ENCODE results near the gene LYSET.
A peak's percentile ranks its signal among the peaks of the same experiment; 100 is the strongest.

The LYSET gene

DNA sequence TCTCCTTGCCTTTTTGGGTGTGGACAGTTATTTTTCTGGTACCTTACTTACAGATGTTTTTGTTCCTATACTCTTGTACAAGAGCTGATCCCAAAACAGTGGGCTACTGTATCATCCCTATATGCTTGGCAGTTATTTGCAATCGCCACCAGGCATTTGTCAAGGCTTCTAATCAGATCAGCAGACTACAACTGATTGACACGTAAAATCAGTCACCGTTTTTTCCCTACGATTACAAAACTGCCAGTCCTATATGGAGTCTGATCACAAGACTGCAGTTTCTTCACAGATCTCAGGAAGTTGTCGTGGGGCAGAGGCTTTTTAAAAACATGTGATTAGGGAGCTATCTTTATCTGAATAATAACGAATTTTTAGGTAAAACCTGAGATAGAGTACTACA lies 1.3 kb downstream of the LYSET start:
- Histone ChIP-seq H3K36me3 (ENCODE audit: insufficient read depth, low read length) (peaks cover 3% of the 10 kb centered on the region), H3K9me3 (ENCODE audit: control insufficient read depth, insufficient read depth, low read length) (no peaks in the 10 kb centered on the region), H3K4me1 (ENCODE audit: insufficient read depth, low read length) (no peaks in the 10 kb centered on the region), H3K9ac (ENCODE audit: low read depth, low read length) (peak overlapping the region; percentile 15; the same call in 1 of the 2 replicates)

DNA sequence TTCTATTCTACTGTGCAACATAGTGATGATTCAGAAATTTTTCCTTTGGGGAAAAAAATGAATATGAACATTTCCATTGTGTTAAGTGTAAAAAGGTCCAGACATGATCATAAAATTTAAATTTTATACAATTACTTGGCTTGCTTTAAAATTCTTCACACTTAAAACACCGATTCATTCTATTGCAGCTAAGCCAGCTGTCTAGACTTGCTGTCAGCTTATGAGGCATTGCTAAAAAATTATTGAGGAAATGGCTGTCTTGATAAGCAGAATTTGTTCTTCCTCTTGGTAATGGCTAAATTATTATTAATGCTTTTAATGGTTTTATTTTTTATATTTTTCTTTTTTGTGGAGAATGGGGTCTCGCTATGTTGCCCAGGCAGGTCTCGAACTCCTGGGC lies 1.8 kb downstream of the LYSET start:
- peaks cover 3% of the 10 kb centered on the region for H3K36me3 ChIP-seq (ENCODE audit: insufficient read depth, low read length)
- no peak overlapping the region for H3K9ac ChIP-seq (ENCODE audit: low read depth, low read length)
- H3K4me1 ChIP-seq (ENCODE audit: insufficient read depth, low read length) = no peaks in the 10 kb centered on the region
- no peaks in the 10 kb centered on the region for H3K9me3 ChIP-seq (ENCODE audit: control insufficient read depth, insufficient read depth, low read length)

DNA sequence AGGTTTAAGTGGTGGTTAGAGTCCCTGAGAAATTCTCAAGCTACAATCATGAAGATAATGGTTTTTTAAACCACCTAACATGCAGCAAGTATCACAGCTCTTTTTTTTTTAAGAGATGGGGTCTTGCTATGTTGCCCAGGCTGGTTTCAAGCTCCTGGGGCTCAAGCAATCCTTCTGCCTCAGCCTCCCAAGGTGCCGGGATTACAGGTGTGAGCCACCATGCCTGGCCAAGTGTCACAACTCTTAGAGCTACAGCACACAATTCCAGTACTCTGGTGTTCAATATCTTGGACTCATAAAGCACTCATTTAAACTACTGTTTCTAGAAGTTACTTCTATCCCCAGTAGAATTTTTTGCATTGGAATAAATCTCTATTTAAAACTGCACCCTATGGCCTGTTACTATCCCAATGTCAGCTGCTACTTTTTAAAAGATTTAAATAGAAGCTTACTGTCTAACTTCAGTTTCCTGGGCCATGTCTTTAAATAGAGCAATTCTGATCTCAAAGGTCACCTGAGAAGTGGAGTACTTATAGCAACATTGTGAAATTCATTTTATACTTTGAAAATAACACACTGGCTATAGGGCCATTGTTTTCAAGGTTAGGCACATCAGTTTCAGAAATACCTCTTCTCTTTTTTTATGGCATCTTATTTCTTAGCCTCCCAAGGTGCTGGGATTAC lies 10.3 kb downstream of the LYSET start:
- no peak overlapping the region for H3K9ac ChIP-seq (ENCODE audit: low read depth, low read length)
- H3K4me1 ChIP-seq (ENCODE audit: insufficient read depth, low read length) = no peaks in the 10 kb centered on the region
- H3K36me3 ChIP-seq (ENCODE audit: insufficient read depth, low read length) = no peaks in the 10 kb centered on the region
- H3K9me3 ChIP-seq (ENCODE audit: control insufficient read depth, insufficient read depth, low read length) = no peaks in the 10 kb centered on the region

DNA sequence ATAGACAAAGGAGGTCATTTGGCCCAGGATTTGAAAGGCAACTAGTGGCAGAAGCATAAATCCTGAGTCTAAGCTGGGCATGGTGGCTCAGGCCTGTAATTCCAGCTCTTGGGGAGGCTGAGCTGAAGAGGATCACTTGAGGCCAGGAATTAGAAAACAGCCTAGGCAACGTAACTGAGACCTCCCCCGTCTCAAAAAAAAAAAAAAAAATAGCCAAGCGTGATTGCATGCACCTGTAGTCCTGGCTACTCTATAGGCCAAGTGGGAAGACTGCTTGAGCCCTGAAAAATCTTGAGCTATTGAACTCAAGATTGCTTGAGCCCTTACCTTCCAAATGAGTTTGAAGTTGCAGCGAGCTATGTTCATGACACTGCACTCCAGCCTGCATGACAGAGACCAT lies 13.9 kb downstream of the LYSET start:
- Histone ChIP-seq H3K9ac (ENCODE audit: low read depth, low read length) (no peak overlapping the region), H3K9me3 (ENCODE audit: control insufficient read depth, insufficient read depth, low read length) (no peaks in the 10 kb centered on the region), H3K4me1 (ENCODE audit: insufficient read depth, low read length) (no peaks in the 10 kb centered on the region), H3K36me3 (ENCODE audit: insufficient read depth, low read length) (no peaks in the 10 kb centered on the region)

DNA sequence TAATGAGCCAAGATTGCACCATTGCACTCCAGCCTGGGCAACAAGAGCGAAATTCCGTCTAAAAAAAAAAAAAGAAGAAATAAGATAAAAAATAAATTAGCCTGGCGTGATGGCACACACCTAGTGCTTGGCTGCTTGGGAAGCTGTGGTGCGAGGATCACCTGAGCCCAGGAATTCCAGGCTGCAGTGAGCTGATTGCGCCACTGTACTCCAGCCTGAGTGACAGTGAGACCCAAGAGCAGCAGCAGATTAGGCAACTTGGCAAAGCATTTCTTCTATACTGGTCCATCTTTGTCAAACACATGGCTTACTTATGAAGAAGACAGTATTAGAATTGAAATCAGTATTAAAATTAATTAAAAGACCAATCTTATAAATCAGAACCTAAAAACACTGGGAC lies 15.4 kb downstream of the LYSET start:
- Histone ChIP-seq H3K36me3 (ENCODE audit: insufficient read depth, low read length) (no peaks in the 10 kb centered on the region), H3K4me1 (ENCODE audit: insufficient read depth, low read length) (no peaks in the 10 kb centered on the region), H3K9ac (ENCODE audit: low read depth, low read length) (no peak overlapping the region), H3K9me3 (ENCODE audit: control insufficient read depth, insufficient read depth, low read length) (no peaks in the 10 kb centered on the region)

DNA sequence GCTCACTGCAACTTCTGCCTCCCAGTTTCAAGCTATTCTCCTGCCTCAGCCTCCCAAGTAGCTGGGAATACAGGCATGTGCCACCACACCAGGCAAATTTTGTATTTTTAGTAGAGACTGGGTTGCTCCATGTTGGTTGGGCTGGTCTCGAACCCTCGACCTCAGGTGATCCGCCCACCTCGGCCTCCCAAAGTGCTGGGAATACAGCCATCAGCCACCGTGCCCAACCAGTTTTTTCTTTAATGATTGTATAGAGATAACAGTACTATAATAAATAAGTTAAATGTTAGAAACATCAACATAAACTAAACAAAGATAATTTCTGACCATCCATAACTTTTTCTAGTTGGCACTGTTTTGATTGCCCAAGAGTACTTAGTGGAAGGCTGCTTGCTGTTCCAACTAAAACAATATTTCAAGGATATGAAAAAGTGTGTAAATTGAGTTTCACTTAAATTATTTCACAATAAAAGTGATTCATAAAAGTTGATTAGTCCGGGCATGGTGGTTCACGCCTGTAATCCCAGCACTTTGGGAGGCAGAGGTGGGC lies 16.1 kb downstream of the LYSET start:
- Histone ChIP-seq H3K36me3 (ENCODE audit: insufficient read depth, low read length) (no peaks in the 10 kb centered on the region), H3K4me1 (ENCODE audit: insufficient read depth, low read length) (no peaks in the 10 kb centered on the region), H3K9me3 (ENCODE audit: control insufficient read depth, insufficient read depth, low read length) (no peaks in the 10 kb centered on the region), H3K9ac (ENCODE audit: low read depth, low read length) (no peak overlapping the region)

DNA sequence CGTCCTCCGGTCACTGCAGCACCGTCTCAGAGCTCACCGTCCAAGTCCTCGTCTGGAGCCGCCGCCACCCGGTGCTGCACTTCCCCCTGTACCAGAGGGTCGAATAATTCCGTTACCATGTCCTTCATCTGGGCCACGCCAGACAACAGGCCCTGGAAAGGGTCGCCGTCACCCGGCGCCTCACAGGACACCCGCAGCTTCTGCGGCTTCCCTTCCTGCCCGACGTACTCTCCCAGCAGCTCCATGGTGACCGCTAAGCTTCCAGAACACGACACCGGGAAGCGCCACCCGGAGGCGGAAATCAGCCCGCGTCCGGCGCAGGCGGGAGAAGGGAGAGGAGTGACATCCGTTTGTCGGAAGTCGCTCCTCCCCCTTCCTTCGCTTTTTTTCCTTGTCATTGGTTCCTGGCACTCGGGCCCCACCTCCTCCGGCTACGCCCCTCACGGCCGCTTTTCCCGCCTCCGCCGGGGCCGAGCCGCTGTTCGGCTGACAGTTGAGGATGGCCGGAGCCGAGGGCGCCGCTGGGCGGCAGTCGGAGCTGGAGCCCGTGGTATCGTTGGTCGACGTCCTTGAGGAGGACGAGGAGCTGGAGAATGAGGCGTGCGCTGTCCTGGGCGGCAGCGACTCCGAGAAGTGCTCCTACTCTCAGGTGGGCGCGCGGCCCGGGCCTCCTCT lies 21.8 kb downstream of the LYSET start, which contains the start of the genes GON7 and UBR7:
Gene GON7, minus strand, starts transcription at position 273 of the 675 bp plus-strand sequence. Its CDS starts 28 bp downstream, at position 245.
Gene UBR7, plus strand, starts transcription at position 464 of the 675 bp plus-strand sequence. Its CDS starts 36 bp downstream, at position 500.
- H3K9ac ChIP-seq (ENCODE audit: low read depth, low read length) = peak within 1 kb of the TSS; percentile 98
- H3K36me3 ChIP-seq (ENCODE audit: insufficient read depth, low read length) = no peaks in the 10 kb centered on the region
- no peaks in the 10 kb centered on the region for H3K9me3 ChIP-seq (ENCODE audit: control insufficient read depth, insufficient read depth, low read length)
- H3K4me1 ChIP-seq (ENCODE audit: insufficient read depth, low read length) = no peaks in the 10 kb centered on the region

DNA sequence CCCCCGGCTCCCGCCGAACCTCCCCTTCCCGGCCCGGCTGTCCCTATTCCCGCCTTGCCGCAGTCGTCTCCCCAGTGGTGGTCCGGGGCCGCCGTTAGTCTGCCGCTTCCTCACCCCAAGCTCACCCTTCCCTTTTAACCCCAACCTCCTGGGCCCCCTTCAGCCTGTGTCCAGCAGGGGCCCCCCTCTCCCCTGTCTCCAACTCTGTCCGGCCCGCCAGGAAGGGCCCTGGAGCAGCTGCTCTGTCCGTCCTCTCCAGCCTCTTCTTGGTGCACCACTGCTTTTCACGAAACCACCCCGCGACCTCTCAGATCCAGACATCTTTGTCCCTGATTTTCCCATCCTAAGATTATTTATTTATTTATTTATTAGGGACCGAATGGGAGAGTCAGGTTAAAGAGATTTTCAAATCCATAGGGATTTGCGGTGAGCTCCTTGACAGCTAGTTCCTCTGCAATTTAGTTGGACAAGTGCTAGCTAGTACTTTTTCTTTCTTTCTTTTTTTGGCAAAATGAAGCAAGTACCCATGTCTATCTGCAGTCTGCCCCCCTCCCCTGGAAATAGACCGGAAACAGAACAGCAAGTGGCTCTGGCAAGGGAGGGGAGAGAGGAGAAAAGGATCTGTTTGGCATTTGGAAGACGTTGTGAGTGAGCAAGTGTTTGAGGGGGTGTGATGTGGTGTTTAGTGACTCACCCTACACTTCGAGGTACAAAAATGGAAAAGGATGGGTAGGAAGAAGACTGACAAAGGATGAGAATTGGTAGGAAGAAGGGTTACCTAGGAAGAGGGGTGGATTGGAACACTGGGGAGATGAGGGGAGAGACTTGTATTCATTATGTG lies 22.6 kb downstream of the LYSET start:
- no peaks in the 10 kb centered on the region for H3K36me3 ChIP-seq (ENCODE audit: insufficient read depth, low read length)
- H3K9ac ChIP-seq (ENCODE audit: low read depth, low read length) = peak overlapping the region; percentile 98
- no peaks in the 10 kb centered on the region for H3K4me1 ChIP-seq (ENCODE audit: insufficient read depth, low read length)
- no peaks in the 10 kb centered on the region for H3K9me3 ChIP-seq (ENCODE audit: control insufficient read depth, insufficient read depth, low read length)

DNA sequence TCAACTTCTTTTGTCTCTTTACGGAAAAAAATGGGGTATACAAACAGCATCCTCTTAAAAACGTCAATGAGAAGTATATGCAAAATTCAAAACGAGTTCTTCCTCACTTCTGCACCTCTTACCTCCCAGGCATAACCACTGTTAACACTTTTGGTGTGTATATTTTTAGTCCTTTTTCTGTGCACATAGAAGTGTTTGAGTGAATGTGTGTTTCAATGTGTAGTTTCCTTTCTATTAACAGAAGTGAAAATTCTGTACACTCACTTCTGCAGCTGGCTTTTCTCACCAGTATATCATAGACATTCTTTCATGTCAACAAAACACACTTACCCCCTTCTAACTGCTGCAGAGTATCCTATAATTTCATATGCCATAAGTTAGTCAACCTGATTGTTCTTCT lies 27.3 kb downstream of the LYSET start:
- H3K9ac ChIP-seq (ENCODE audit: low read depth, low read length) = no peak overlapping the region
- H3K4me1 ChIP-seq (ENCODE audit: insufficient read depth, low read length) = no peaks in the 10 kb centered on the region
- H3K9me3 ChIP-seq (ENCODE audit: control insufficient read depth, insufficient read depth, low read length) = no peaks in the 10 kb centered on the region
- H3K36me3 ChIP-seq (ENCODE audit: insufficient read depth, low read length) = peaks cover 12% of the 10 kb centered on the region; the same call in 1 of the 2 replicates

DNA sequence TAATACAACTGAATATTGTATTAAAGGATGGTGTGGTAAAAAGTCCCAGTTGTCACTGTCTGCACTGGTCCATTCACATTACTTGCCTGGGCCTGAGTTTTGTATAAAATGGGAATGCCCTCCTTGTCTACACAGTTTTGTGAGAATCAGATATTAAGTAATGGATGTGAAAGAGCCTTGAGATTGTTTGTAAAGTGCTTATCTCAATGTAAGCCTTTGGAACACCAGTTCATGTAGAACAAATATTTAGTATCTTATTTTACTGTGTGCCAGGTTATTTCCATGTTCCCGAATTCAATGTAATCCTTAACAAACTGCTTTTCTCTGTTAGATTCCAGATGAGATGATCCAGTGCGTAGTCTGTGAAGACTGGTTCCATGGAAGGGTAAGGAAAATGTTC lies 29.5 kb downstream of the LYSET start:
- Histone ChIP-seq H3K36me3 (ENCODE audit: insufficient read depth, low read length) (peaks cover 12% of the 10 kb centered on the region; the same call in 1 of the 2 replicates), H3K9me3 (ENCODE audit: control insufficient read depth, insufficient read depth, low read length) (no peaks in the 10 kb centered on the region), H3K9ac (ENCODE audit: low read depth, low read length) (no peak overlapping the region), H3K4me1 (ENCODE audit: insufficient read depth, low read length) (no peaks in the 10 kb centered on the region)

DNA sequence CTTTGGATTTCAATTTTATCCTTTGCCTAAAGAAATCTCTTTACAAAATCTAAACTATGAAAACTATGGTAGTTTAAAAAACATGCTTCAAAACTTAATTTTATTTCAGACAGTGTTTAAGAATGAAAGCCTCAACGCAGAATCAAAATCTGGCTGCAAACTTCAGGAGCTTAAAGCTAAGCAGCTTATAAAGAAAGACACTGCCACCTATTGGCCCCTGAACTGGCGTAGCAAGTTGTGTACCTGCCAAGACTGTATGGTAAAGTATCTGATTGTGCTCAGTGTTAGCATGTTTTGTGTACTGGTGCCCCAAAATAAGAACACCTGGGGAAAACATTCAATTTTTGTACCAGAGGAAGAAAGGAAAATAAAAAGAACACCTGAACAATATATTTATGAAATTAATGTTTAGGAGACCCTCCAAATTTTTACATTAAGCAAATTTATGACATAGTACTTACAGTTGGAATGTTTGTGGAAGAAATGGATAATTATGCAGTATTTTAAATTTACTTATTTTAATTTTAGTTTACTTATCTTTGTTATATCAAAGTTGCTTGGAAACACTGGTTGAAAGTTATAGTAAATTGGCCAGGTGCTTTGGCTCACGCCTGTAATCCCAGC lies 34.1 kb downstream of the LYSET start:
- H3K9ac ChIP-seq (ENCODE audit: low read depth, low read length) = no peak overlapping the region
- H3K9me3 ChIP-seq (ENCODE audit: control insufficient read depth, insufficient read depth, low read length) = no peaks in the 10 kb centered on the region
- peaks cover 15% of the 10 kb centered on the region for H3K36me3 ChIP-seq (ENCODE audit: insufficient read depth, low read length)
- no peaks in the 10 kb centered on the region for H3K4me1 ChIP-seq (ENCODE audit: insufficient read depth, low read length)

DNA sequence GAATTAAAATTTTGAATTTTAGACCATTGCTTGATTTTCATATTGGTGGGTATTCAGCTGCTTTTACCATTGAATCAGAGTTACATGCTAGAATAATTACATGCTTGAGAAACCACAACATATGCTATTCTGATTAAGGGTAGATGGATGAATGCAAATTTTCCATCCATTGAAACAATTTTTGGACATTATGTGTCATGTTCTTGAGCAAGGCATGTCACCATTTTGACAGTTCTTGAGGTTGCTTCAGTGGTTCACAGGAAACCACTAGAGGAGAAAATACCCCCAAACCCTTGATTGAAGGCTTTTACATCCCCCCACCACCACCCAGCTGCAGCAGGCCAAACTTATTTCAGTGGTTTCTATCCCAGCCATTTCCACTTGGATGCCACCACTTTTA lies 35.4 kb downstream of the LYSET start:
- no peaks in the 10 kb centered on the region for H3K4me1 ChIP-seq (ENCODE audit: insufficient read depth, low read length)
- peaks cover 10% of the 10 kb centered on the region for H3K36me3 ChIP-seq (ENCODE audit: insufficient read depth, low read length)
- H3K9ac ChIP-seq (ENCODE audit: low read depth, low read length) = no peak overlapping the region
- no peaks in the 10 kb centered on the region for H3K9me3 ChIP-seq (ENCODE audit: control insufficient read depth, insufficient read depth, low read length)

DNA sequence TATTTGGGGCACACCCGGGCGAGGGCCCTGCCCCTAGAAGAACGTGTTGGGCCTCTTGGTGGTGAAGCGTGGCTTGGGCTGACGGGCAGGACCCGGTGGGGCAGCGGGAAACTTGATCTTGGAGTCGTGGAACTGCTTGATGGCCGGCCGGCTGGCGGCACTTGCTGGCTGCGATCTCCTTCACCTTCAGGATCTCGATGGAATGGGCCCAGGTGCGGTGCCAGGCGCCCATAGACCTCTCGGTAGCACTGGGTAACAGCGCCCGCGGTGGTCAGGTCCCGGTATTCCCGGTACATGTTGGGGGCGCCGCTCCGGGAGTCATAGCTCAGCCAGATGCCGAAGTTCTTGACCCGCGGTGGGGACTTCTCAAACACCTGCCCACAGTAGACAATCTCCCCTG lies 38.4 kb downstream of the LYSET start:
- Histone ChIP-seq H3K4me1 (ENCODE audit: insufficient read depth, low read length) (no peaks in the 10 kb centered on the region), H3K36me3 (ENCODE audit: insufficient read depth, low read length) (peaks cover 11% of the 10 kb centered on the region), H3K9me3 (ENCODE audit: control insufficient read depth, insufficient read depth, low read length) (no peaks in the 10 kb centered on the region), H3K9ac (ENCODE audit: low read depth, low read length) (no peak overlapping the region)

DNA sequence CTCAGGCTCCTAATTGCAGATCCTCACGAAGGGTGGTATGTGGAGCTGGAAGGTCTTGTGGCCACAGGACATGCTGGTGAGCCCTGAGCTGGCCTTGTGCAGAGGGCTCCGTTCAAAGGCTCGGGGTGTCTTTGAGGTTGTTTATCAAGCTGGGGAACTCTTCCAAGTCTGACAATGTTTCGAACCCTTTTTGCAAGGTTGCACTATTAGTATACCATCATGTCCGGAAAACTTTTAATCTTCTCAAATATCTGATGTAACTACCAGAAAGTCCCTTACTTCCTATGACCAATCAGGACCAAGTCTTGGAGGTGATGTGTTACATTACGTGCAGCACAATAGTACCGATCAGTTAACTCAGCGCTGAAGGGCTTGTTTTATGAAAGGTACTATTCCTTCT lies 43.4 kb downstream of the LYSET start:
- peaks cover 11% of the 10 kb centered on the region for H3K36me3 ChIP-seq (ENCODE audit: insufficient read depth, low read length)
- H3K4me1 ChIP-seq (ENCODE audit: insufficient read depth, low read length) = no peaks in the 10 kb centered on the region
- H3K9ac ChIP-seq (ENCODE audit: low read depth, low read length) = no peak overlapping the region
- no peaks in the 10 kb centered on the region for H3K9me3 ChIP-seq (ENCODE audit: control insufficient read depth, insufficient read depth, low read length)

All from ES-I3 (cell line).